Measurements from ENCODE around the gene PER1. TPM values are rescaled to one million over a fixed set of nuclear protein-coding genes. Genes with fewer than 3 reads are reported as not detected.

The PER1 gene
- total RNA-seq, 1 donor from 2014 or later = 21.9 TPM

- Histone ChIP-seq H3K4me3 (ENCODE audit: low read depth, low read length) (peak overlapping the region; percentile 14), H3K27me3 (ENCODE audit: control insufficient read depth, insufficient read depth, low read length) (no peaks in the 10 kb centered on the region), H3K36me3 (ENCODE audit: control insufficient read depth, insufficient read depth, low read length) (peaks cover 29% of the 10 kb centered on the region)
- DNase-seq (ENCODE audit: low read depth) (peak; percentile 95), FAIRE-seq (no peak)
- TF ChIP-seq CTCF (IDR thresholded peaks at IDR 0.05; ENCODE audit: insufficient read depth, low read length, severe bottlenecking) = peak; percentile 87
Observed at GRCh38 chr17:8138672-8139371, 13.4 kb downstream of the PER1 start.

- TF ChIP-seq CTCF (IDR thresholded peaks at IDR 0.05; ENCODE audit: insufficient read depth, low read length, severe bottlenecking) = no peak
- H3K36me3 ChIP-seq (ENCODE audit: control insufficient read depth, insufficient read depth, low read length) = peaks cover 25% of the 10 kb centered on the region
- H3K27me3 ChIP-seq (ENCODE audit: control insufficient read depth, insufficient read depth, low read length) = no peaks in the 10 kb centered on the region
- no peak for DNase-seq (ENCODE audit: low read depth)
- peak overlapping the region; percentile 14 for H3K4me3 ChIP-seq (ENCODE audit: low read depth, low read length)
- no peak for FAIRE-seq
Observed at GRCh38 chr17:8138374-8138671, 13.9 kb downstream of the PER1 start.

- FAIRE-seq (no peak), DNase-seq (ENCODE audit: low read depth) (no peak)
- TF ChIP-seq CTCF (IDR thresholded peaks at IDR 0.05; ENCODE audit: insufficient read depth, low read length, severe bottlenecking) = no peak
- Histone ChIP-seq H3K27me3 (ENCODE audit: control insufficient read depth, insufficient read depth, low read length) (no peaks in the 10 kb centered on the region), H3K36me3 (ENCODE audit: control insufficient read depth, insufficient read depth, low read length) (peaks cover 21% of the 10 kb centered on the region), H3K4me3 (ENCODE audit: low read depth, low read length) (peak overlapping the region; percentile 14)
Observed at GRCh38 chr17:8137645-8138373, 14.4 kb downstream of the PER1 start.

GRCh38 chr17:8133941-8134340 lies 18.3 kb downstream of the PER1 start:
- no peak overlapping the region for H3K4me3 ChIP-seq (ENCODE audit: low read depth, low read length)
- no peak for DNase-seq (ENCODE audit: low read depth)
- no peak for TF ChIP-seq CTCF (IDR thresholded peaks at IDR 0.05; ENCODE audit: insufficient read depth, low read length, severe bottlenecking)
- FAIRE-seq = no peak
- no peaks in the 10 kb centered on the region for H3K27me3 ChIP-seq (ENCODE audit: control insufficient read depth, insufficient read depth, low read length)
- no peaks in the 10 kb centered on the region for H3K36me3 ChIP-seq (ENCODE audit: control insufficient read depth, insufficient read depth, low read length)

GRCh38 chr17:8133399-8133798 lies 18.8 kb downstream of the PER1 start:
- DNase-seq (ENCODE audit: low read depth) = no peak
- no peak for FAIRE-seq
- Histone ChIP-seq H3K27me3 (ENCODE audit: control insufficient read depth, insufficient read depth, low read length) (no peaks in the 10 kb centered on the region), H3K4me3 (ENCODE audit: low read depth, low read length) (no peak overlapping the region), H3K36me3 (ENCODE audit: control insufficient read depth, insufficient read depth, low read length) (no peaks in the 10 kb centered on the region)
- no peak for TF ChIP-seq CTCF (IDR thresholded peaks at IDR 0.05; ENCODE audit: insufficient read depth, low read length, severe bottlenecking)
